NOMO-1 treated with DMSO at 0.1 percent for 48 hours (cell line): ENCODE measurements around the gene CIDEA.

Experiments
- DNase-seq: peaks from one replicate; lab custom pipeline; 2025; ENCODE audit not compliant: unreplicated experiment; lab: John Stamatoyannopoulos, UW

The CIDEA gene

GRCh38 chr18:12317664-12318333 lies 63.6 kb downstream of the CIDEA start:
- peak; percentile 36 for DNase-seq

GRCh38 chr18:12318334-12318697 lies 64.2 kb downstream of the CIDEA start:
- no peak for DNase-seq

DNA sequence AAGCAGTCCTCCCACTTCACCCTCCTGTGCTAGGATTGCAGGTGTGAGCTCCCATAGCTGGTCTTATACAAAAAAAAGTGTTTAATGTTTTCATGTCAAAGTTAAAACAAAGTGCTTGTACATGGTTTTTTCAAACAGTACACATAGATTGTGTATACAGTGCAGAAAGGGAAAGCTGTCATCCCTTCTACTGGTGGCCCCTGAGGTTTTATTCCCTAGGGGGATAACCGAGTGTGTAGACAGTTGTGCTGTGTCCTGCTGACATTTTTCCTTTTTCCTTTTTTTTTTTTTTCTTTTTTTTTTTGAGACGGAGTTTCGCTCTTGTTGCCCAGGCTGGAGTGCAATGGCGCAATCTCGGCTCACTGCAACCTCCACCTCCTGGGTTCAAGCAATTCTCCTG lies 64.7 kb downstream of the CIDEA start:
- DNase-seq = no peak

DNA sequence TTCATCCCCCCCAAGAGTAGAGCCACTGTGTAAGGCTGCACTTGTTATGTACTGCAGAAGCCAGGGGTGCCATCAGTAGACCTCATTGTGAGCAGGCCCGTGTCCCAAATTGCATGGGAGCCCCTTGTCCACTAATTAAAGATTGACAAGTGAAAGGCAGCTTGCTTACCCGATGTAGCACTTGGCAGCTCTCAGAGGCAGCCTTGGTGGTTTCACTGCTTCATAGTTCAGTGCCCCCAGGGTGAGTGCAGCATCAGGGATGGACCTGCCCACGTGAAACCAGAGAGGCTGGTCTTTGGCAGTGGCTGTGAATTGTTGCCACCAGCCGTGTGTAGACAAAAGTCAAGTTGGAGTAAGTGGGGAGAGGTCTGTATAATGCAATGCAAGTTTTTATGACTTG lies 67.2 kb downstream of the CIDEA start:
- DNase-seq = no peak

DNA sequence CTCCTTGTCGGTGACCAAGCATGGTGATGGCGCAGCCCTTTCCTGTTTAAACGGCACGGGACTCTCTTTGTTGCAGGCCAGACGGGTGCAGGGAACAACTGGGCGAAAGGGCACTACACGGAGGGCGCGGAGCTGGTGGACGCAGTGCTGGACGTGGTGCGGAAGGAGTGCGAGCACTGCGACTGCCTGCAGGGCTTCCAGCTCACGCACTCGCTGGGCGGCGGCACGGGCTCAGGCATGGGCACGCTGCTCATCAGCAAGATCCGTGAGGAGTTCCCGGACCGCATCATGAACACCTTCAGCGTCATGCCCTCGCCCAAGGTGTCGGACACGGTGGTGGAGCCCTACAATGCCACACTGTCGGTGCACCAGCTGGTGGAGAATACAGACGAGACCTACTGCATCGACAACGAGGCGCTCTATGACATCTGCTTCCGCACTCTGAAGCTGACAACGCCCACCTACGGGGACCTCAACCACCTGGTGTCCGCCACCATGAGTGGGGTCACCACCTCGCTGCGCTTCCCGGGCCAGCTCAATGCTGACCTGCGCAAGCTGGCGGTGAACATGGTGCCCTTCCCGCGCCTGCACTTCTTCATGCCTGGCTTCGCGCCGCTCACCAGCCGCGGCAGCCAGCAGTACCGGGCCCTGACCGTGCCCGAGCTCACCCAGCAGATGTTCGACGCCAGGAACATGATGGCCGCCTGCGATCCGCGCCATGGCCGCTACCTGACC lies 71.0 kb downstream of the CIDEA start:
- DNase-seq = no peak

DNA sequence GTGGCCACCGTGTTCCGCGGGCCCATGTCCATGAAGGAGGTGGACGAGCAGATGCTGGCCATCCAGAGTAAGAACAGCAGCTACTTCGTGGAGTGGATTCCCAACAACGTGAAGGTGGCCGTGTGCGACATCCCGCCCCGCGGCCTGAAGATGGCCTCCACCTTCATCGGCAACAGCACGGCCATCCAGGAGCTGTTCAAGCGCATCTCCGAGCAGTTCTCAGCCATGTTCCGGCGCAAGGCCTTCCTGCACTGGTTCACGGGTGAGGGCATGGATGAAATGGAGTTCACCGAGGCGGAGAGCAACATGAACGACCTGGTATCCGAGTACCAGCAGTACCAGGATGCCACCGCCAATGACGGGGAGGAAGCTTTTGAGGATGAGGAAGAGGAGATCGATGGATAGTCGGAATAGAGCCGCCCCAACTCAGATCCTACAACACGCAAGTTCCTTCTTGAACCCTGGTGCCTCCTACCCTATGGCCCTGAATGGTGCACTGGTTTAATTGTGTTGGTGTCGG lies 71.6 kb downstream of the CIDEA start:
- no peak for DNase-seq

DNA sequence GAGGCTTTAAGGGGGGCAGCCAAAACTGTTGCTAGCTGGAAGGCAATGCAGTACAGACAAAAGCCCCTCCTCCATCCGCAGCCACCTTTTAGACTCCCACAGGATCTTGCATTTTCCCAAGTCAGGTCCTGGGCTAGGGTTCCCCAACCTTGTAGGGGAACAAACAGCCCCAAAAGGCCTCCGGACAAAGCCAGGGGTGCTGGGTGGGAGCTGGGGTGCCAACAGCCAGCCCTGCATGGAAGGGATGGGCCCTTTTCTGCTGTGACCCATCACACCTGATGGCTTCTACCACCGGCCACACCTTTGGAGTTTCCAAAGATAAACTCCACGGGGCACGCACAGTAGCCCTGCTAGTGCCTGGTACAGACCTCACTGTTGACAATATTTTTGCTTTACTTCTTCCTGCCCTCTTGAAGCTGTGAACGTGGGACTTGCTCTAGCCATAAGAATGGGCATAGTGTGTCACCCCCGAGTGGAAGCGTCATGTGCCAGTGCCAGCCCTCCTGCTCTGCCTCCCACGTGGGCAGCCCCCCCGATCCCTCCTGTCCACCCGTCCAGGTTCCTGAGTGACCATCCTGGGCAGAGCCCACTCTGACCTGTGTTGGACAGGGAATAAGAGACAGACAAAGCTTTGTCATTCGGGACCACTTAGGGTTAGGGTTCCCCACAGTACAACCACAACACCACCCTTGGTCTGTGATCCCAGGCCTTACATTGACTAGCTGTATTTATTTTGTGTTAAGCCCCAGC lies 72.7 kb downstream of the CIDEA start:
- no peak for DNase-seq
